Spleen (tissue), 7 donors: ENCODE data around the gene EED.

Experiments used
- POLR2AphosphoS5 ChIP-seq, 3 donors: sonication (generic); formaldehyde crosslinking; IDR thresholded peaks; one replicate each; pipeline ENCODE4 v1.5.1; 2017; ENCODE audit warnings: antibody characterized with exemption in 3 of 3
- TF ChIP-seq, protein P1 (sequence below), 11 experiments: fragments of 200-600 bp in 7 of 11; fragments of 450-650 bp in 4 of 11; sonication (generic) in 4 of 11; IDR thresholded peaks in 8 of 11; conservative IDR thresholded peaks in 3 of 11; 1 replicate in 7 of 11; 2 replicates in 4 of 11; pipeline versions ENCODE4 v1.4.0 to v1.8.0; 2016 to 2021; ENCODE audit warnings: antibody characterized with exemption in 11 of 11, inconsistent platforms in 4 of 11, mild to moderate bottlenecking in 1 of 11
- donor health status: DM: no; HTN: no; CAD: no; lungs with moderate emphysema.
- donor health status: DM: no; HTN: no; CAD: no.
- donor health status: DM: no; HTN: no; CAD: no.

GRCh38 chr11:86241956-86242535, 2.5 kb upstream of the EED start:
- no peak for TF ChIP-seq POLR2AphosphoS5 (IDR thresholded peaks at IDR 0.05)
- TF ChIP-seq, protein P1, sequence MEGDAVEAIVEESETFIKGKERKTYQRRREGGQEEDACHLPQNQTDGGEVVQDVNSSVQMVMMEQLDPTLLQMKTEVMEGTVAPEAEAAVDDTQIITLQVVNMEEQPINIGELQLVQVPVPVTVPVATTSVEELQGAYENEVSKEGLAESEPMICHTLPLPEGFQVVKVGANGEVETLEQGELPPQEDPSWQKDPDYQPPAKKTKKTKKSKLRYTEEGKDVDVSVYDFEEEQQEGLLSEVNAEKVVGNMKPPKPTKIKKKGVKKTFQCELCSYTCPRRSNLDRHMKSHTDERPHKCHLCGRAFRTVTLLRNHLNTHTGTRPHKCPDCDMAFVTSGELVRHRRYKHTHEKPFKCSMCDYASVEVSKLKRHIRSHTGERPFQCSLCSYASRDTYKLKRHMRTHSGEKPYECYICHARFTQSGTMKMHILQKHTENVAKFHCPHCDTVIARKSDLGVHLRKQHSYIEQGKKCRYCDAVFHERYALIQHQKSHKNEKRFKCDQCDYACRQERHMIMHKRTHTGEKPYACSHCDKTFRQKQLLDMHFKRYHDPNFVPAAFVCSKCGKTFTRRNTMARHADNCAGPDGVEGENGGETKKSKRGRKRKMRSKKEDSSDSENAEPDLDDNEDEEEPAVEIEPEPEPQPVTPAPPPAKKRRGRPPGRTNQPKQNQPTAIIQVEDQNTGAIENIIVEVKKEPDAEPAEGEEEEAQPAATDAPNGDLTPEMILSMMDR (IDR thresholded peaks at IDR 0.05 in 8 of 11, conservative IDR thresholded peaks at IDR 0.05 in 3 of 11) = no peak
